HepG2 (cell line): ENCODE data around the gene HEXIM1. TPM values are rescaled to one million over a fixed set of nuclear protein-coding genes. Genes with fewer than 3 reads are reported as not detected.

Experiments used
- ATF7-NPFF ChIP-seq: sonication (generic); formaldehyde crosslinking; IDR thresholded peaks from 2 replicates; pipeline ENCODE4 v1.8.1; 2023; ENCODE audit warnings: mild to moderate bottlenecking, low read depth, missing genetic modification reagents, moderate library complexity
- CREM ChIP-seq, 2 experiments: sonication (generic) in 1 of 2; formaldehyde crosslinking in 1 of 2; IDR thresholded peaks; 2 replicates each; pipeline versions ENCODE4 v1.4.0 to v1.6.1; 2016 to 2020; ENCODE audit warnings: antibody characterized with exemption in 1 of 2, mild to moderate bottlenecking in 1 of 2, missing genetic modification reagents in 1 of 2
- HBP1 ChIP-seq: IDR thresholded peaks from 2 replicates; pipeline ENCODE4 v1.6.1; 2016; ENCODE audit warnings: low read depth, control low read depth
- HNF4A ChIP-seq: sonication (generic); formaldehyde crosslinking; IDR thresholded peaks from 2 replicates; pipeline ENCODE4 v1.4.0; 2020; ENCODE audit warnings: missing genetic modification reagents
- JUND ChIP-seq: sonication (generic); formaldehyde crosslinking; IDR thresholded peaks from 2 replicates; pipeline ENCODE4 v1.8.0; 2022; ENCODE audit warnings: mild to moderate bottlenecking, missing genetic modification reagents
- KAT2B ChIP-seq: fragments of 150-350 bp; IDR thresholded peaks from 2 replicates; pipeline ENCODE4 v1.6.1; 2014; ENCODE audit warnings: low read depth, low read length, borderline replicate concordance
- LBX2 ChIP-seq: sonication (generic); formaldehyde crosslinking; IDR thresholded peaks from 2 replicates; pipeline ENCODE4 v1.5.0; 2020; ENCODE audit warnings: missing genetic modification reagents, mild to moderate bottlenecking, borderline replicate concordance
- MBNL3 ChIP-seq: fragments of 250-450 bp; sonication (Bioruptor Pico); conservative IDR thresholded peaks from 2 replicates; pipeline ENCODE4 v1.8.0; 2022; ENCODE audit warnings: mild to moderate bottlenecking, inconsistent platforms
- MIER3 ChIP-seq: IDR thresholded peaks from 2 replicates; pipeline ENCODE4 v1.6.1; 2016; ENCODE audit warnings: missing compliant biosample characterization, borderline replicate concordance
- PAF1 ChIP-seq: IDR thresholded peaks from 2 replicates; pipeline ENCODE4 v1.6.1; 2016; ENCODE audit warnings: missing genetic modification reagents, missing compliant biosample characterization
- PCBP2 ChIP-seq: fragments of 200-400 bp; formaldehyde crosslinking; optimal IDR thresholded peaks from 2 replicates; pipeline ENCODE3; 2018; ENCODE audit warnings: low read length, low read depth; ENCODE audit not compliant: poor library complexity, severe bottlenecking
- SMAD3 ChIP-seq: sonication (generic); formaldehyde crosslinking; IDR thresholded peaks from 2 replicates; pipeline ENCODE4 v1.4.0; 2020; ENCODE audit warnings: missing genetic modification reagents
- SMYD3 ChIP-seq: sonication (generic); formaldehyde crosslinking; IDR thresholded peaks from 2 replicates; pipeline ENCODE4 v1.8.1; 2023; ENCODE audit warnings: mild to moderate bottlenecking, missing genetic modification reagents
- SNAPC5 ChIP-seq: sonication (generic); formaldehyde crosslinking; IDR thresholded peaks from 2 replicates; pipeline ENCODE4 v1.8.1; 2023; ENCODE audit warnings: mild to moderate bottlenecking, missing genetic modification reagents, borderline replicate concordance
- TGIF2 ChIP-seq: IDR thresholded peaks from 2 replicates; pipeline ENCODE4 v1.6.1; 2016; ENCODE audit warnings: control low read depth, missing compliant biosample characterization
- TRIM22 ChIP-seq: fragments of 450-650 bp; IDR thresholded peaks from 2 replicates; pipeline ENCODE4 v1.6.1; 2017
- YEATS4 ChIP-seq: sonication (generic); formaldehyde crosslinking; IDR thresholded peaks from 2 replicates; pipeline ENCODE4 v1.4.0; 2020; ENCODE audit warnings: missing genetic modification reagents, borderline replicate concordance
- ZBTB33 ChIP-seq: sonication (generic); formaldehyde crosslinking; IDR thresholded peaks from 2 replicates; pipeline ENCODE4 v1.4.0; 2020; ENCODE audit warnings: missing genetic modification reagents
- ZIK1 ChIP-seq: sonication (generic); formaldehyde crosslinking; IDR thresholded peaks from 2 replicates; pipeline ENCODE4 v1.5.0; 2020; ENCODE audit warnings: mild to moderate bottlenecking, low read depth, missing genetic modification reagents, borderline replicate concordance
- ZMAT3 ChIP-seq: sonication (generic); formaldehyde crosslinking; conservative IDR thresholded peaks from 2 replicates; pipeline ENCODE4 v1.7.0; 2021; ENCODE audit warnings: missing genetic modification reagents
- ZNF160 ChIP-seq: sonication (generic); formaldehyde crosslinking; IDR thresholded peaks from 2 replicates; pipeline ENCODE4 v1.8.0; 2022; ENCODE audit warnings: mild to moderate bottlenecking, inconsistent platforms, missing genetic modification reagents
- ZNF354B ChIP-seq: sonication (generic); formaldehyde crosslinking; IDR thresholded peaks from 2 replicates; pipeline ENCODE4 v1.8.0; 2022; ENCODE audit warnings: mild to moderate bottlenecking, missing genetic modification reagents
- ZNF468 ChIP-seq: sonication (generic); formaldehyde crosslinking; IDR thresholded peaks from 2 replicates; pipeline ENCODE4 v1.8.0; 2022; ENCODE audit warnings: mild to moderate bottlenecking, moderate library complexity, missing genetic modification reagents
- ZNF496 ChIP-seq: sonication (generic); formaldehyde crosslinking; IDR thresholded peaks from 2 replicates; pipeline ENCODE4 v1.8.1; 2023; ENCODE audit warnings: mild to moderate bottlenecking, moderate library complexity, missing genetic modification reagents; ENCODE audit not compliant: insufficient replicate concordance
- ZNF558 ChIP-seq: sonication (generic); formaldehyde crosslinking; IDR thresholded peaks from 2 replicates; pipeline ENCODE4 v1.9.0; 2022; ENCODE audit warnings: mild to moderate bottlenecking, missing genetic modification reagents, borderline replicate concordance
- ZNF878 ChIP-seq: sonication (generic); formaldehyde crosslinking; IDR thresholded peaks from 2 replicates; pipeline ENCODE4 v1.8.1; 2023; ENCODE audit warnings: mild to moderate bottlenecking, missing genetic modification reagents, moderate library complexity
- ZNF883 ChIP-seq: sonication (generic); formaldehyde crosslinking; IDR thresholded peaks from 2 replicates; pipeline ENCODE4 v1.5.1; 2020; ENCODE audit warnings: mild to moderate bottlenecking, missing genetic modification reagents; ENCODE audit errors: not compliant biosample characterization
- ZSCAN9 ChIP-seq: IDR thresholded peaks from 2 replicates; pipeline ENCODE4 v1.6.1; 2016; ENCODE audit warnings: borderline replicate concordance
- polyA plus RNA-seq, 8 experiments: library from polyadenylated mRNA; depleted of rRNA in 3 of 8; stranded (reverse) in 7 of 8; unstranded in 1 of 8; fragments of >200 nt; fragmentation: Illumina TruSeq in 4 of 8; extraction: Trizol in 4 of 8; gene quantifications; 2 replicates each; pipeline versions ENCODE4 v1.2.1 to v1.2.3, GENCODE V29; 2011 to 2016; ENCODE audit warnings: low read depth in 4 of 8, missing spikeins in 1 of 8, mixed read lengths in 1 of 8; ENCODE audit not compliant: insufficient read depth in 1 of 8
- total RNA-seq, 5 experiments: library from RNA; depleted of rRNA; stranded (reverse); fragments of >200 nt; fragmentation: Illumina TruSeq; extraction: Trizol; gene quantifications; 2 replicates each; pipeline ENCODE4 v1.2.3, GENCODE V29; 2016; ENCODE audit warnings: low read depth in 1 of 5

HEXIM1 gene
- total and polyA plus RNA-seq, 2 of the 13 experiments (the other 11 are each of a cell fraction or from before 2014, with no cell fraction given) = 10.5 to 16.6 TPM

GRCh38 chr17:45172232-45172540 lies 23.9 kb downstream of the HEXIM1 start (continued):
- TF ChIP-seq ZBTB33 (CRISPR knock-in tag) = no peak
- TF ChIP-seq JUND = peak; percentile 59
- no peak for TF ChIP-seq ZNF496 (CRISPR knock-in tag)
- 0 out of 2 replicates have a peak, but pooled peaks have one; percentile 79 for TF ChIP-seq ZNF354B (CRISPR knock-in tag)
- no peak for TF ChIP-seq SNAPC5
- no peak for TF ChIP-seq SMAD3 (CRISPR knock-in tag)
- peak; percentile 40; the same call in 1 of the 2 replicates for TF ChIP-seq ZNF878 (CRISPR knock-in tag)
- TF ChIP-seq TRIM22 = no peak
- TF ChIP-seq LBX2 (CRISPR knock-in tag) = no peak
- TF ChIP-seq ATF7-NPFF (CRISPR knock-in tag) = no peak
- no peak for TF ChIP-seq MBNL3
- TF ChIP-seq SMYD3 (CRISPR knock-in tag) = no peak
- TF ChIP-seq ZIK1 = no peak
- TF ChIP-seq ZNF160 (CRISPR knock-in tag) = no peak
- no peak for TF ChIP-seq HBP1 (CRISPR knock-in tag)
- no peak for TF ChIP-seq ZNF883 (CRISPR knock-in tag)
- no peak for TF ChIP-seq MIER3 (CRISPR knock-in tag)
- TF ChIP-seq CREM (IDR thresholded peaks at IDR 0.05) = no peak
- no peak for TF ChIP-seq CREM (CRISPR knock-in tag; IDR thresholded peaks at IDR 0.05)
- TF ChIP-seq ZMAT3 (CRISPR knock-in tag) = no peak; the same call in none of the 2 replicates
- no peak for TF ChIP-seq PAF1 (CRISPR knock-in tag)
- no peak for TF ChIP-seq PCBP2
- no peak for TF ChIP-seq ZNF558
- no peak for TF ChIP-seq HNF4A (CRISPR knock-in tag)
- TF ChIP-seq ZNF468 (CRISPR knock-in tag) = no peak
- no peak for TF ChIP-seq ZSCAN9 (CRISPR knock-in tag)
- no peak for TF ChIP-seq KAT2B
- peak; percentile 15; the same call in 1 of the 2 replicates for TF ChIP-seq YEATS4 (CRISPR knock-in tag)
- no peak for TF ChIP-seq TGIF2 (CRISPR knock-in tag)
